HCT116 (cell line): ENCODE measurements around the gene EML4. TPM values are rescaled to one million over a fixed set of nuclear protein-coding genes. Genes with fewer than 3 reads are reported as not detected.

Source experiments
- ATAC-seq: fragments of 200-7000 bp; cut with Tn5 transposase; 2 replicates; pipeline ENCODE4 v1.9.1; 2020; ENCODE audit warnings: mild to moderate bottlenecking, moderate library complexity
- BruUV-seq: library from RNA; stranded (reverse); fragments of 400-500 nt; replicated peaks from 2 replicates; lab custom pipeline; 2021; lab: Mats Ljungman, UMichigan
- CTCF ChIA-PET: fragments of 300-600 bp; sonication (Branson Sonifier 250); formaldehyde crosslinking; loops from one replicate; lab custom pipeline; 2021; ENCODE audit warnings: antibody characterized with exemption; lab: Charles Lee
- POLR2A ChIA-PET: fragments of 300-600, 350-600 bp; sonication (Branson Sonifier 250); formaldehyde crosslinking; loops from one replicate; lab custom pipeline; 2021; ENCODE audit warnings: antibody characterized with exemption; lab: Charles Lee
- RAD21 ChIA-PET, 2 experiments: fragments of 300-600 bp; sonication (Branson Sonifier 250); formaldehyde crosslinking; loops; one replicate each; lab custom pipeline; 2023; ENCODE audit warnings: low total read pairs in 2 of 2; ENCODE audit not compliant: uncharacterized antibody in 2 of 2, unreplicated experiment in 2 of 2, low non-redundant PET in 1 of 2; lab: Charles Lee
- DNase-seq: peaks from one replicate; pipeline ENCODE4 v3.0.0-alpha.2; 2010; ENCODE audit warnings: low read depth, low spot score
- H2AFZ ChIP-seq: fragments of 200-600 bp; shearing (Covaris generic), sonication (generic); 2 replicates; pipeline ENCODE4 v1.6.1; 2017; ENCODE audit warnings: low read depth, mixed run types, mixed read lengths, antibody characterized with exemption, low read length; ENCODE audit not compliant: poor library complexity, severe bottlenecking
- H3K27ac ChIP-seq: 2 replicates; pipeline ENCODE4 v1.5.1; 2012; ENCODE audit warnings: low read depth, low read length
- H3K27me3 ChIP-seq: fragments of 200-600 bp; sonication (generic); 2 replicates; pipeline ENCODE4 v1.6.1; 2016; ENCODE audit warnings: mixed run types, low read length, mixed read lengths; ENCODE audit not compliant: insufficient read depth
- H3K36me3 ChIP-seq, 2 experiments: fragments of 200-500 bp in 1 of 2; fragments of 200-600 bp in 1 of 2; sonication (Bioruptor generic) in 1 of 2; sonication (generic) in 1 of 2; 2 replicates each; pipeline versions ENCODE4 v1.5.1 to v1.6.1; 2014 to 2016; ENCODE audit warnings: low read length in 2 of 2, inconsistent platforms in 1 of 2, mixed read lengths in 1 of 2, mixed run types in 1 of 2; ENCODE audit not compliant: insufficient read depth in 2 of 2, control insufficient read depth in 1 of 2
- H3K4me1 ChIP-seq, 2 experiments: fragments of 200-600 bp in 1 of 2; sonication (generic) in 1 of 2; 2 replicates each; pipeline versions ENCODE4 v1.5.1 to v1.6.1; 2012 to 2017; ENCODE audit warnings: low read length in 2 of 2, inconsistent platforms in 1 of 2, mild to moderate bottlenecking in 1 of 2, mixed read lengths in 1 of 2, mixed run types in 1 of 2, moderate library complexity in 1 of 2; ENCODE audit not compliant: insufficient read depth in 2 of 2, control insufficient read depth in 1 of 2
- H3K4me2 ChIP-seq: fragments of 200-600 bp; sonication (generic); 2 replicates; pipeline ENCODE4 v1.6.1; 2017; ENCODE audit warnings: mixed run types, low read length, mixed read lengths
- H3K4me3 ChIP-seq, 2 experiments: fragments of 200-600 bp in 1 of 2; sonication (generic) in 1 of 2; replicated peaks in 1 of 2; 2 replicates each; pipeline ENCODE4 v1.5.1; 2011 to 2016; ENCODE audit warnings: low read length in 2 of 2, control low read depth in 1 of 2, low read depth in 1 of 2, mild to moderate bottlenecking in 1 of 2, mixed read lengths in 1 of 2, mixed run types in 1 of 2
- H3K79me2 ChIP-seq: fragments of 200-600 bp; sonication (generic); 2 replicates; pipeline ENCODE4 v1.6.1; 2017; ENCODE audit warnings: mild to moderate bottlenecking, mixed run types, low read length, moderate library complexity, mixed read lengths; ENCODE audit not compliant: insufficient read depth
- H3K9ac ChIP-seq: fragments of 200-600 bp; sonication (generic); 2 replicates; pipeline ENCODE4 v1.6.1; 2016; ENCODE audit warnings: low read length, mixed read lengths
- H3K9me2 ChIP-seq: fragments of 200-600 bp; sonication (generic), shearing (Covaris generic); 2 replicates; pipeline ENCODE4 v1.6.1; 2017; ENCODE audit warnings: mixed run types, mild to moderate bottlenecking, moderate library complexity; ENCODE audit not compliant: insufficient read depth
- H3K9me3 ChIP-seq, 2 experiments: fragments of 200-500 bp in 1 of 2; fragments of 200-600 bp in 1 of 2; sonication (Bioruptor generic) in 1 of 2; sonication (generic) in 1 of 2; 2 replicates each; pipeline ENCODE4 v1.6.1; 2014 to 2017; ENCODE audit warnings: low read length in 2 of 2, mixed read lengths in 2 of 2, inconsistent platforms in 1 of 2, low read depth in 1 of 2, mild to moderate bottlenecking in 1 of 2, mixed run types in 1 of 2, moderate library complexity in 1 of 2; ENCODE audit not compliant: control insufficient read depth in 1 of 2, insufficient read depth in 1 of 2
- H4K20me1 ChIP-seq: fragments of 200-600 bp; sonication (generic), shearing (Covaris generic); 2 replicates; pipeline ENCODE4 v1.6.1; 2017; ENCODE audit warnings: mixed run types, mild to moderate bottlenecking, moderate library complexity; ENCODE audit not compliant: insufficient read depth
- ATF3 ChIP-seq: IDR thresholded peaks from 2 replicates; pipeline ENCODE4 v1.6.1; 2012
- CBX3 ChIP-seq: IDR thresholded peaks from 2 replicates; pipeline ENCODE4 v1.6.1; 2012; ENCODE audit warnings: low read depth
- EGR1 ChIP-seq: IDR thresholded peaks from 2 replicates; pipeline ENCODE4 v1.6.1; 2012; ENCODE audit warnings: low read depth
- EZH2phosphoT487 ChIP-seq: fragments of 200-600 bp; IDR thresholded peaks from 2 replicates; pipeline ENCODE4 v1.6.1; 2018; ENCODE audit warnings: antibody characterized with exemption, borderline replicate concordance
- FOSL1 ChIP-seq: IDR thresholded peaks from 2 replicates; pipeline ENCODE4 v1.6.1; 2012; ENCODE audit warnings: low read depth
- JUND ChIP-seq: IDR thresholded peaks from 2 replicates; pipeline ENCODE4 v1.6.1; 2012
- MAX ChIP-seq: IDR thresholded peaks from 2 replicates; pipeline ENCODE4 v1.6.1; 2012
- POLR2AphosphoS5 ChIP-seq: IDR thresholded peaks from 2 replicates; pipeline ENCODE4 v1.6.1; 2011; ENCODE audit warnings: mild to moderate bottlenecking, low read depth, low read length, moderate library complexity
- RAD21 ChIP-seq: IDR thresholded peaks from 2 replicates; pipeline ENCODE4 v1.6.1; 2012; ENCODE audit warnings: low read depth, mild to moderate bottlenecking
- SIN3A ChIP-seq: IDR thresholded peaks from 2 replicates; pipeline ENCODE4 v1.6.1; 2012; ENCODE audit warnings: low read depth
- SP1 ChIP-seq: IDR thresholded peaks from 2 replicates; pipeline ENCODE4 v1.6.1; 2012; ENCODE audit warnings: low read depth
- SRF ChIP-seq: IDR thresholded peaks from 2 replicates; pipeline ENCODE4 v1.6.1; 2012; ENCODE audit warnings: low read depth
- YY1 ChIP-seq: IDR thresholded peaks from 2 replicates; pipeline ENCODE4 v1.6.1; 2011; ENCODE audit warnings: low read length, low read depth, moderate library complexity, mild to moderate bottlenecking; ENCODE audit not compliant: insufficient replicate concordance; ENCODE audit errors: extremely low read depth
- ZFX ChIP-seq: fragments of 450-650 bp; IDR thresholded peaks from 2 replicates; pipeline ENCODE4 v1.6.1; 2017
- intact Hi-C: fragments of 100-400 bp; cut with micrococcal nuclease; formaldehyde crosslinking; loops from 2 replicates; pipeline ENCODE4 v1.10.0; 2022
- total RNA-seq: library from RNA; stranded (reverse); gene quantifications from one replicate; pipeline ENCODE4 v1.2.1, GENCODE V29; 2021; ENCODE audit not compliant: unreplicated experiment
- TF ChIP-seq, protein P1 (sequence below): IDR thresholded peaks from 2 replicates; pipeline ENCODE4 v1.6.1; 2011; ENCODE audit warnings: mild to moderate bottlenecking, low read length, moderate library complexity; ENCODE audit not compliant: insufficient replicate concordance; ENCODE audit errors: extremely low read depth
- TF ChIP-seq, protein P2 (sequence below): IDR thresholded peaks from 2 replicates; pipeline ENCODE4 v1.6.1; 2012; ENCODE audit warnings: low read depth

EML4 gene
- total RNA-seq, 1 experiment from 2014 or later: 53.5 TPM

DNA sequence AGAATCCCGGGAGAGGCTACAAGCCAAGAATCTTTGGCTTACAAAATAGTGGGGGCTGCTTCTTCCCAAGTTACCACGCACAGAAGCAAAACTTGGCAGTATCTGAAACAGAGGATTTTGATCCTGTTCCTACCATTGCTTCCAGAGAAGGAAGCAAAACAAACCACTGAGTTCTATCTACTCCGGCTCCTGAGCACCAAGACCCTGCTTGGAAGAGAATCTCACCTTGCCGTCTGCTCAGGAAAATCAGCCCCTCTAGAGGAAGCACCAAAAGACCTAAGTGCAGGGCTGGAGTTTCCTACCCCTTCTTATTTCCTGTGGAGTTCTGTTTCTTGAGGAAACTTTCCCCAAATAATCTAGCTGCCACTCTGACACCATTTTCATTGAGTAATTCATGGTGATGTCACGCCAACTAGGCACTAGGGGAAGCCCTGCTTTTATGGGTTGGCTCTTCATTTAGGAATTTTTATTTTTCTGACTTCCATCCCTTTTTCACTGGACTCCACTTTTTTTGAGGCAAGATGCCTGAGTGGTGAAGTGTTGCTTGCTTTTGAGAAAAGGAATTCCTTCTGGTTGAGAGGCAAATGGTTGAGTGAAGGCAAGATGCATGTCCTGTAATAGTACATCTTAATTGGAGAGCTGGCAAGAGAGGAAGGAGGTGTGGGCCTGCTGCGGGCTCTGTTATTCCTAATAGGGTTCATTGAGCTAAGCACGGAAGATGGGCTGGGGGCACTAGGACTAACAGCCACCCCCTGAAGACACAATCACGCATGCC is 36.8 kb upstream of the EML4 start:
- peak overlapping the region; percentile 96 for H2AFZ ChIP-seq
- ChIA-PET POLR2A (interaction anchor here (0.9 to 1.1 kb wide), 2 partner anchors 9 to 15 kb away, joined by 3 read pairs; no protein-coding TSS in a partner anchor), RAD21 (interaction anchor here in 1 of 2 experiments (0.6 kb wide), 1 partner anchor 145 kb away, joined by 3 read pairs; no protein-coding TSS in a partner anchor), CTCF (no interaction called here)
- peaks cover 16 to 26% of the 10 kb centered on the region in 2 experiments for H3K4me1 ChIP-seq
- no peak for DNase-seq
- no peaks in the 10 kb centered on the region for H4K20me1 ChIP-seq
- no peaks in the 10 kb centered on the region for H3K9me2 ChIP-seq
- peak overlapping the region; percentile 94 for H3K4me2 ChIP-seq
- H3K27me3 ChIP-seq: no peaks in the 10 kb centered on the region; the same call in 1 of the 2 replicates
- H3K79me2 ChIP-seq: no peaks in the 10 kb centered on the region
- H3K9me3 ChIP-seq: no peaks in the 10 kb centered on the region
- peak overlapping the region; percentile 36; the same call in 1 of the 2 replicates for H3K9ac ChIP-seq
- TF ChIP-seq YY1: no peak
- no peak for TF ChIP-seq RAD21
- no peak for TF ChIP-seq CBX3
- TF ChIP-seq POLR2AphosphoS5: no peak
- no peak for TF ChIP-seq SP1
- no peak for TF ChIP-seq MAX
- TF ChIP-seq, protein P1, sequence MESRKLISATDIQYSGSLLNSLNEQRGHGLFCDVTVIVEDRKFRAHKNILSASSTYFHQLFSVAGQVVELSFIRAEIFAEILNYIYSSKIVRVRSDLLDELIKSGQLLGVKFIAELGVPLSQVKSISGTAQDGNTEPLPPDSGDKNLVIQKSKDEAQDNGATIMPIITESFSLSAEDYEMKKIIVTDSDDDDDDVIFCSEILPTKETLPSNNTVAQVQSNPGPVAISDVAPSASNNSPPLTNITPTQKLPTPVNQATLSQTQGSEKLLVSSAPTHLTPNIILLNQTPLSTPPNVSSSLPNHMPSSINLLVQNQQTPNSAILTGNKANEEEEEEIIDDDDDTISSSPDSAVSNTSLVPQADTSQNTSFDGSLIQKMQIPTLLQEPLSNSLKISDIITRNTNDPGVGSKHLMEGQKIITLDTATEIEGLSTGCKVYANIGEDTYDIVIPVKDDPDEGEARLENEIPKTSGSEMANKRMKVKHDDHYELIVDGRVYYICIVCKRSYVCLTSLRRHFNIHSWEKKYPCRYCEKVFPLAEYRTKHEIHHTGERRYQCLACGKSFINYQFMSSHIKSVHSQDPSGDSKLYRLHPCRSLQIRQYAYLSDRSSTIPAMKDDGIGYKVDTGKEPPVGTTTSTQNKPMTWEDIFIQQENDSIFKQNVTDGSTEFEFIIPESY: no peak
- no peak for TF ChIP-seq JUND
- no peak for TF ChIP-seq FOSL1
- TF ChIP-seq ATF3: no peak
- TF ChIP-seq SRF: no peak
- TF ChIP-seq ZFX: no peak
- TF ChIP-seq, protein P2, sequence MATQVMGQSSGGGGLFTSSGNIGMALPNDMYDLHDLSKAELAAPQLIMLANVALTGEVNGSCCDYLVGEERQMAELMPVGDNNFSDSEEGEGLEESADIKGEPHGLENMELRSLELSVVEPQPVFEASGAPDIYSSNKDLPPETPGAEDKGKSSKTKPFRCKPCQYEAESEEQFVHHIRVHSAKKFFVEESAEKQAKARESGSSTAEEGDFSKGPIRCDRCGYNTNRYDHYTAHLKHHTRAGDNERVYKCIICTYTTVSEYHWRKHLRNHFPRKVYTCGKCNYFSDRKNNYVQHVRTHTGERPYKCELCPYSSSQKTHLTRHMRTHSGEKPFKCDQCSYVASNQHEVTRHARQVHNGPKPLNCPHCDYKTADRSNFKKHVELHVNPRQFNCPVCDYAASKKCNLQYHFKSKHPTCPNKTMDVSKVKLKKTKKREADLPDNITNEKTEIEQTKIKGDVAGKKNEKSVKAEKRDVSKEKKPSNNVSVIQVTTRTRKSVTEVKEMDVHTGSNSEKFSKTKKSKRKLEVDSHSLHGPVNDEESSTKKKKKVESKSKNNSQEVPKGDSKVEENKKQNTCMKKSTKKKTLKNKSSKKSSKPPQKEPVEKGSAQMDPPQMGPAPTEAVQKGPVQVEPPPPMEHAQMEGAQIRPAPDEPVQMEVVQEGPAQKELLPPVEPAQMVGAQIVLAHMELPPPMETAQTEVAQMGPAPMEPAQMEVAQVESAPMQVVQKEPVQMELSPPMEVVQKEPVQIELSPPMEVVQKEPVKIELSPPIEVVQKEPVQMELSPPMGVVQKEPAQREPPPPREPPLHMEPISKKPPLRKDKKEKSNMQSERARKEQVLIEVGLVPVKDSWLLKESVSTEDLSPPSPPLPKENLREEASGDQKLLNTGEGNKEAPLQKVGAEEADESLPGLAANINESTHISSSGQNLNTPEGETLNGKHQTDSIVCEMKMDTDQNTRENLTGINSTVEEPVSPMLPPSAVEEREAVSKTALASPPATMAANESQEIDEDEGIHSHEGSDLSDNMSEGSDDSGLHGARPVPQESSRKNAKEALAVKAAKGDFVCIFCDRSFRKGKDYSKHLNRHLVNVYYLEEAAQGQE: no peak
- TF ChIP-seq SIN3A: no peak
- TF ChIP-seq EZH2phosphoT487: no peak
- TF ChIP-seq EGR1: no peak
- BruUV-seq: no TSS peak
- ATAC-seq: peak; percentile 59
- intact Hi-C loops: no loop called here
- H3K36me3 ChIP-seq: no peaks in the 10 kb centered on the region
- H3K27ac ChIP-seq: no peak overlapping the region
- peak overlapping the region; percentile 22 to 56 for H3K4me3 ChIP-seq
